Measurements from ENCODE around the gene SLC26A8. TPM values are rescaled to one million over a fixed set of nuclear protein-coding genes. Genes with fewer than 3 reads are reported as not detected.

Gene SLC26A8
- total and polyA plus RNA-seq, 2 of the 13 experiments (the other 11 are each of a cell fraction or from before 2014, with no cell fraction given), result 0.46 TPM; not detected in 1

GRCh38 chr6:35973670-35974222 is 50.7 kb downstream of the SLC26A8 start (continued):
- TF ChIP-seq, protein P1, sequence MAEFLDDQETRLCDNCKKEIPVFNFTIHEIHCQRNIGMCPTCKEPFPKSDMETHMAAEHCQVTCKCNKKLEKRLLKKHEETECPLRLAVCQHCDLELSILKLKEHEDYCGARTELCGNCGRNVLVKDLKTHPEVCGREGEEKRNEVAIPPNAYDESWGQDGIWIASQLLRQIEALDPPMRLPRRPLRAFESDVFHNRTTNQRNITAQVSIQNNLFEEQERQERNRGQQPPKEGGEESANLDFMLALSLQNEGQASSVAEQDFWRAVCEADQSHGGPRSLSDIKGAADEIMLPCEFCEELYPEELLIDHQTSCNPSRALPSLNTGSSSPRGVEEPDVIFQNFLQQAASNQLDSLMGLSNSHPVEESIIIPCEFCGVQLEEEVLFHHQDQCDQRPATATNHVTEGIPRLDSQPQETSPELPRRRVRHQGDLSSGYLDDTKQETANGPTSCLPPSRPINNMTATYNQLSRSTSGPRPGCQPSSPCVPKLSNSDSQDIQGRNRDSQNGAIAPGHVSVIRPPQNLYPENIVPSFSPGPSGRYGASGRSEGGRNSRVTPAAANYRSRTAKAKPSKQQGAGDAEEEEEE (CRISPR knock-in tag; IDR thresholded peaks at IDR 0.05; ENCODE audit: borderline replicate concordance), result no peak
- TF ChIP-seq ZBTB1 (CRISPR knock-in tag; IDR thresholded peaks at IDR 0.05; ENCODE audit: borderline replicate concordance), result no peak
- TF ChIP-seq BATF2 (CRISPR knock-in tag; IDR thresholded peaks at IDR 0.05), result no peak
- peak; percentile 85 for TF ChIP-seq ZNF501 (CRISPR knock-in tag; IDR thresholded peaks at IDR 0.05)
- TF ChIP-seq ZNF142 (CRISPR knock-in tag; IDR thresholded peaks at IDR 0.05), result no peak
- TF ChIP-seq YY1 (IDR thresholded peaks at IDR 0.05; ENCODE audit: insufficient read depth, insufficient replicate concordance, low read depth, low read length), result no peak
- TF ChIP-seq, protein P2, sequence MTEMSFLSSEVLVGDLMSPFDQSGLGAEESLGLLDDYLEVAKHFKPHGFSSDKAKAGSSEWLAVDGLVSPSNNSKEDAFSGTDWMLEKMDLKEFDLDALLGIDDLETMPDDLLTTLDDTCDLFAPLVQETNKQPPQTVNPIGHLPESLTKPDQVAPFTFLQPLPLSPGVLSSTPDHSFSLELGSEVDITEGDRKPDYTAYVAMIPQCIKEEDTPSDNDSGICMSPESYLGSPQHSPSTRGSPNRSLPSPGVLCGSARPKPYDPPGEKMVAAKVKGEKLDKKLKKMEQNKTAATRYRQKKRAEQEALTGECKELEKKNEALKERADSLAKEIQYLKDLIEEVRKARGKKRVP (CRISPR knock-in tag; IDR thresholded peaks at IDR 0.05), result peak in 1 of 2 experiments; percentile 31; a peak in 1 of 4 replicates
- no peak for TF ChIP-seq RELA (CRISPR knock-in tag; IDR thresholded peaks at IDR 0.05)
- TF ChIP-seq TBX2 (CRISPR knock-in tag; IDR thresholded peaks at IDR 0.05; ENCODE audit: borderline replicate concordance), result peak; percentile 78; the same call in 1 of the 2 replicates
- TF ChIP-seq ZBTB38 (CRISPR knock-in tag; IDR thresholded peaks at IDR 0.05), result peak; percentile 52; the same call in 1 of the 2 replicates
- no peak for TF ChIP-seq ZBTB7A (CRISPR knock-in tag; IDR thresholded peaks at IDR 0.05)
- no peak for TF ChIP-seq MATR3 (CRISPR knock-in tag; IDR thresholded peaks at IDR 0.05)
- TF ChIP-seq MAFK (conservative IDR thresholded peaks at IDR 0.05 in 1 of 2, IDR thresholded peaks at IDR 0.05 in 1 of 2; ENCODE audit: low read length in 2 of 2), result peak; percentile 100
- no peak for TF ChIP-seq NKX3-1 (CRISPR knock-in tag; IDR thresholded peaks at IDR 0.05)
- peak; percentile 68 for TF ChIP-seq FOXJ3 (CRISPR knock-in tag; IDR thresholded peaks at IDR 0.05; ENCODE audit: borderline replicate concordance)
- peak; percentile 51 to 76; a peak in 2 of 4 replicates for TF ChIP-seq NR2F1 (CRISPR knock-in tag; IDR thresholded peaks at IDR 0.05)
- TF ChIP-seq MEIS2 (CRISPR knock-in tag; IDR thresholded peaks at IDR 0.05), result peak; percentile 66; the same call in 1 of the 2 replicates
- no peak for TF ChIP-seq HNRNPUL1 (IDR thresholded peaks at IDR 0.05; ENCODE audit: low read depth, low read length)
- TF ChIP-seq PITX1 (CRISPR knock-in tag; IDR thresholded peaks at IDR 0.05), result peak; percentile 45; the same call in 1 of the 2 replicates
- TF ChIP-seq MLX (CRISPR knock-in tag; IDR thresholded peaks at IDR 0.05), result peak; percentile 81
